ENCODE results near the gene SMG6. TPM values are rescaled to one million over a fixed set of nuclear protein-coding genes. Genes with fewer than 3 reads are reported as not detected.
A peak's percentile ranks its signal among the peaks of the same experiment; 100 is the strongest.
"Not testable (repeated sequence)": the region's sequence is repeated elsewhere in the genome, so short reads cannot be mapped to it uniquely, and the experiment has no call there.

The SMG6 gene
- total RNA-seq, 1 donor from 2014 or later, result 26.3 TPM

GRCh38 chr17:2151358-2152033, 152.1 kb downstream of the SMG6 start:
- no peak for DNase-seq (ENCODE audit: low read depth in 2 of 2)

DNA sequence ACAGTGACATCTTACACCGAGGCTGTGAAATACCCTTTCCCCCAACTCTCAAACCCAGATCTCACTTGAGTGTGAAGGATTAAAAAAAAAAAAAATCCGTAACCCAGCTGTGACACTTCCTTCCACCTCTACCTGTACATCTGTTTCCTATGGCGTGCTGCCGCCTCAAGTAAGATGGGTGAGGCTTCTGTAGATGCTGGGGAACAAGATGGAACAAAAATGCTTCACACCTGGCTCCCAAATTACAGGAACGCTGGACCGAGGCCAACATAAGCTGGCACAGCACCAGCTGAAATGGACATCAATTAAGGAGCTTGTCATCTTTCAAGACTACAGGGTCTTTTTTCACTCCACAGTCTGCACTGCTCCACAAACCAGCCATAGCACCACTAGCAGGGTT, 152.8 kb downstream of the SMG6 start:
- no peak for DNase-seq (ENCODE audit: low read depth in 2 of 2)

DNA sequence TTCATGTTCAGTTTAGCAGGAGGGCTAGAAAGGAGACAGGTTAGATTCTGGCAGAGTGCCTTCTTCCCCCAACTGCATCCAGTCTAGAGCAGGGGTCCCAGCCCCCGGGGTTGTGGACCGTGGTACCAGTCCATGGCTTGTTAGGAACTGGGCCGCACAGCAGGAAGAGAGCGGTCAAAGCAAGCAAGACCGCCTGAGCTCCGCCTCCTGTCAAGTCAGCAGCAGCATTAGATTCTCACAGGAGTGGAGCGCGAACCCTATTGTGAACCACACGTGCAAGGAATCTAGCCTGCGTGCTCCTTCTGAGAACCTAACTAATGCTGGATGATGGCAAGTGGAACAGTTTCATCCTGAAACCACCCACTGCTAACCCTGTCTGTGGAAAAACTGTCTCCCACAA, 153.7 kb downstream of the SMG6 start:
- no peak for DNase-seq (ENCODE audit: low read depth in 2 of 2)

DNA sequence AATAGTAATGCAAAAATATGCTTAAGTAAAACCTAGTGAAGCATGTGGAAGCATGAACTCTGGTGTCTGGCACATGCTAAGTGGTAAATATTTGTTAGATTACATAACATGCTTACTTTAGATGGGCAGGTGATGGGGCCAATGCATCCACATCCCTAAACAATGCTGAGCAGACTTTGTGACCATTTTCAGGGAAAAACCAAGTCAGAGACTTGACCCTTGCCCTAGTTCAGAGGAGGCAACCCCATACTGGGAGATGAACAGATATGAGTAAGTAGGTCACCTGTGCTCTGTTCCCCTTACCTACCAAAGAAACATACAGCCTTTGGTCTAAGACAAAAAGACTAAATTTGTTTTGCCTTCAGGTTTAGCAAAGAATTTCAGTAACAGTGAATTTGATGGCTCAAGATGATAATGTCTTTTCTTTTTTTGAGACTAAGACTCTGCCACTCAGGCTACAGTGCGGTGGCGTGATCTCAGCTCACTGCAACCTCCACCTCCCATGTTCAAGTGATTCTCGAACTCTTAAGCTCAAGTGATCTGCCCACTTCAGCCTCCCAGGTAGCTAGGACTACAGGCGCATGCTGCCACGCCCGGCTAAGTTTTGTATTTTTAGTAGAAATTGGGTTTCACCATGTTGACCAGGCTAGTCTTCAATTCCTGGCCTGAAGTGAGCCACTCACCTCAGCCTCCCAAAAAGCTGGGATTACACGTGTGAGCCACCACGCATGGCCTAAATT, 157.3 kb downstream of the SMG6 start:
- DNase-seq (ENCODE audit: low read depth in 2 of 2), result no peak

- DNase-seq (ENCODE audit: low read depth in 2 of 2), result no peak
These were observed 158.9 kb downstream of the SMG6 start for GRCh38 chr17:2144701-2145100.

DNA sequence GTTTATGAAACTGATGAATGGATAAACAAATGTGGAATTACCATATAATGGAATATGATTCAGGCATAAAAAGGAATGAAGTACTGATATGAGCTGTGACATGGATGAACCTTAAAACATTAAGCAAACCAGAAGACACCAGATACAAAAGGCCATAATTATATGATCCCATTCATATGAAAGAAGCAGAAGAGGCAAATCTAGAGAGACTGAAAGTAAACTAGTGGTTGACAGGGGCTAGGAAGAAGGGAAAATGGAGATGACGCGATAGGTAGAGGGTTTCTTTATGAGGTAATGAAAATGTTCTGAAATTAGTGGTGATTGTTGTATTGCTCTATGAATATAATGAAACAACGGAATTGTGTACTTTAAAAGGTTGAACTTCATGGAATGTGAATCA, 160.3 kb downstream of the SMG6 start:
- no peak for DNase-seq (ENCODE audit: low read depth in 2 of 2)

GRCh38 chr17:2142682-2143081, 160.9 kb downstream of the SMG6 start:
- DNase-seq (ENCODE audit: low read depth in 2 of 2), result not testable (repeated sequence)

DNA sequence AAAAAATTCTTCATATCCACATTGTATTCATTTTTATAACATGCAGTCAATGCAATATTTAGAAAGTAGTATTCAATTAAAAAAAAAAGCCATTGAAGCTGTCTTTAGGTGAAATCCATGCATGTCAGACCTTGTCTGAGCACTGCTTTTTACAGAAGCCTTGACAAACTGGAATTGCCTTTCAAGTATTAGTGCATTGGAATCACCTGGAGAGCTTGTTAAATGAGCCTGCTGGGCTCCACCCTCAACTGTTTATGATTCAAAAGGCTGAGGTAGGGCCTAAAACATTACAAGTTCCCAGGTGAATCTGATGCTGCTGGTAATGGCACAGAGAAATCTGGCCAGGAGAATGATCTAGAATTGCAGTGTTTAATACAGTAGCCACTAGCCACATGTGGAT, 162.9 kb downstream of the SMG6 start:
- no peak for DNase-seq (ENCODE audit: low read depth in 2 of 2)

- DNase-seq (ENCODE audit: low read depth in 2 of 2), result peak in 1 of 2 donors; percentile 28
These were observed 164.8 kb downstream of the SMG6 start for GRCh38 chr17:2138761-2139160.

- peak in 1 of 2 donors; percentile 24 for DNase-seq (ENCODE audit: low read depth in 2 of 2)
These were observed 165.3 kb downstream of the SMG6 start for GRCh38 chr17:2138318-2138717.

DNA sequence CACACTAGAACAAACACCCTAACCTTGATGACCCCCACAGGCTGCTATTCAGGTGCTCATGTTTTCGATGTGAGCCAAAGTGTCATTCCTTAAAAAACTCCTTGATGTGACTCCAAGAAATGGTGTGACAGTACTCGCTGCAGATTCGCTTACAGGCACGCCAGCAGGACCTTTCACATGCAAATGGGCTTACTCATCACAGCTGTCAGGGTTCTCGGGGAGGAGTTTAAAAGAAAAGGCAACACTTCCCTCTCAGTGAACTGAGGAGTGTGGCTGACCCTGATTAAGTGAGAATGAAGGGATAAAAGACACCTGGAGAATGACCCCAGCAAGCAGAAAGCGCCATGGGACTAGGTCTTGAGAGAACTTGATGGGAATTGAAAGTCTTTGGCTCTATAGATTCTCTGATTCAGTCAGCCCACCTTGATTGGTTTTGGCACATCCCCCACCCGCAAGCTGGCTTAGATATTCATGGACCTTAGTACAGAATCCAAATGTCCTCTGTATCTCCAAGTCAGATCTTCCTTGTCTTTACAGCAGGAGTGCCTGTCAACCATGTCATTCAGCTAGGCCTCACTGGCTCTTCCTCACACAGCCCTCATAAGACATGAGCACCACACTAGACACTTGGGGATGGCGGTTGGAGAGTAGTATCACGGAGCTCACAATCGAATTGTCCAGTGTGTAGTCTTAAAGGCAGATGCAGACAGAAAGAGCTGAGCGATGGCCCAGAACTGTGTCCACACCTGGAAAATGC, 166.1 kb downstream of the SMG6 start:
- peak in 1 of 2 donors; percentile 31 for DNase-seq (ENCODE audit: low read depth in 2 of 2)

- no peak for DNase-seq (ENCODE audit: low read depth in 2 of 2)
These were observed 167.3 kb downstream of the SMG6 start for GRCh38 chr17:2136241-2136640.

- DNase-seq (ENCODE audit: low read depth in 2 of 2), result no peak
These were observed 175.6 kb downstream of the SMG6 start for GRCh38 chr17:2128011-2128410.

DNA sequence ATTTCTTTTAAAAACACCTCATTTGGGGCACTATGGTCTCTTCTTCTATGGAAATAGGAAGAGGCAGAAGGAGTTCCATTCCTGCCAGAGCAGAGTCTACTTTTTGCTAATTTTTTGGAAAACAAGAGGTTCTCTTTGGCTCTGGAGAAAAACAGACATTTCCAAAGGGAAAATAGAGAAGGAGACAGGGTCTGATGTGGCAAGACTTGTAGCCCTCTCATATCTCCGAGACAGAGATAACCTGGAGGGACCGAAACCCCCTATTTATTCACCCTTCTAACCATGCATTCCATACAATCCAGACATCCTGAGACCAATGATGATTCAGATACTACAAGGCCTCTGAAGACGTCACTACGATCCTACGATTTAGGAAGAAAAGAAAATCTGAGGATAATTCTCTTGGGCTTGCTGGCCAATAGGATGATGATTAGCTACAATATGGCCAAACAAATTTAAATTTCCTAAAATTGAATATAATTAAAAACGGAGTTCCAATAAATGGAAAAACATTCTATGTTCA, 178.5 kb downstream of the SMG6 start:
- no peak for DNase-seq (ENCODE audit: low read depth in 2 of 2)

- no peak for DNase-seq (ENCODE audit: low read depth in 2 of 2)
These were observed 179.2 kb downstream of the SMG6 start for GRCh38 chr17:2124391-2124790.

GRCh38 chr17:2123375-2124251, 180.0 kb downstream of the SMG6 start:
- DNase-seq (ENCODE audit: low read depth in 2 of 2), result peak in 1 of 2 donors; percentile 45

- peak in 1 of 2 donors; percentile 70 for DNase-seq (ENCODE audit: low read depth in 2 of 2)
These were observed 180.8 kb downstream of the SMG6 start for GRCh38 chr17:2122641-2123302.

GRCh38 chr17:2120586-2121335, 182.8 kb downstream of the SMG6 start:
- DNase-seq (ENCODE audit: low read depth in 2 of 2), result no peak

- no peak for DNase-seq (ENCODE audit: low read depth in 2 of 2)
These were observed 190.3 kb downstream of the SMG6 start for GRCh38 chr17:2113279-2113622.

DNA sequence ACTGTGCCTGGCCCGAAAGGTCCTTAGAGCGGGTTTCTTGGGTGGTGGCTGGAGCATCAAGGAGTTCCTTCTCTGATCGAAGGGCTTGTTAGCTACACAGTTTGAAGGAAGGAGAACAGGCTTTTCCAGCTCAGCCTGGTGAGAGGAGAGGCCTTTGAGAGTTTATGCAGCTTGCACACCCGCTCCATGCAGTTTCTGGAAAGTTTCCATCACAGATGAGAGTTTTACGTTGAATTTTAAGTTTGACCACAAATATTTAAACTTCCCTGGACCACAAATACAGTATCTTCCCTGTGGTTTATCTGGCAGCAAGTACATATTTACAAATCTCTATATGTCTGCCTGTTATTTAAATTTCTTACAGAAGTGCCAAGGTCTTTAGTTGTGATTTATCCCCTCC, 191.9 kb downstream of the SMG6 start:
- DNase-seq (ENCODE audit: low read depth in 2 of 2), result no peak
